ENCODE results near the gene TMEM109.
"Not testable (repeated sequence)": the region's sequence is repeated elsewhere in the genome, so short reads cannot be mapped to it uniquely, and the experiment has no call there.

The TMEM109 gene

DNA sequence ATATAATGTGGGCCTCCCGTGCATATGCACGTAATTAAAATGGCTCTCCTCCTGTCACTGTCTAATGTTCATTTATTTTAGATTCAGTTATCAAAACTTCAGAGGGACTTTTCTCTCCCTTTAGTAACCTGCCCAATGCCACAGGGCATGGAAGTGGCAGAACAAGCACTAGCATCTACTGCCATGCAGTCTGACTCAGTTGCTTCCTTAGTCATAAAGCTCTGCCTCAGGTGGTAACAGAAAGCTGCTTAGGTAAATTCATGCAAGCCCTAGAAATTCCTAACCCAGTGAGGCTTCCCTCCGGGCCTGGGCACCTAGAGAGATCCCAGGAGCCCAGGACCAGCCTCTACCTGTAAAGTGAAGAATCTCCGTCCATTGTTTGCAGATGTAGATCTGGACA, 16.5 kb upstream of the TMEM109 start:
- Mint-ChIP-seq H3K4me1 (ENCODE audit: low read depth) (peaks cover 10% of the 10 kb centered on the region), H3K4me3 (no peak overlapping the region), H3K27ac (no peak overlapping the region), H3K36me3 (ENCODE audit: low read depth) (peaks cover 98% of the 10 kb centered on the region), H3K27me3 (no peaks in the 10 kb centered on the region), H3K9me3 (no peaks in the 10 kb centered on the region)
- DNase-seq, result no peak

DNA sequence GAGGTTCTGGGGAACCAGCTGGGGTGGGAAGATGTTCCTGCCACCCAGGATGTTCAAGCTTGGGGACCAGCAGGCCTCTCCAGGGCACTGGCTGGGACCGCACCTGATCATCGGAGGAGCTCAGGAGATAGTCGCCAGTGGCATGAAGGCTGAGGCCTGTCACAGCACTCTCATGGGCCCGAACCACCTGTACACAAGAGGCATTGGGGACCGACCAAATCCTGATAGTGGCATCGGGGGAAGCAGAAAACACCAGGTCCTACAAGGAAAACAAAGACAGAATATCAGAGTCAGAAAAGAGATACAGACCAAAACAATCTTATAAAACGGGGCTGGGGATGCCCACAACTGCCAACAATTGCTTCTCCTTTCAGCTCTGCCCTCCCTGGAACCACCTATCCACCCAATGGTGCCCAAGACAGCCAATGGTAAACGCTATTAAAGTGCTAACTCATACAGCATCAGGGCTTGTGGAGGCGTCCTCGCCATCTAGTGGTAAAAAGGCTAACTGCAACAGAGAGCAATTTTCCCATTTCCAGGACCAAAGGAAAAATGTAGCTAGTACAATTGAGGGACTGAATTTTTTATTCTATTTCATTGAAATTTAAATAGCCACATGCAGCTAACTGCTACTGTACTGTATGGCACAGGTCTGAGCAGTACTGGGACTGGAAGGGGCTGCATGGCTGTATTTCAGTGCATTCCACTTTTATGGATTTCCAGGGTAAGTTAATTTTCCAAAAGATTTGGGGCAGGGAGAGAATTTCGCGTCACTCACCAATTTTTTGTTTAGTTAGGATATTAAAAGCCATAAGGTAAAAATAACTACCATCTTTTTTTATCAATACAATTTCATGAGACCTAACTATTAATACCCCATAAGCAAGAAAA, 14.7 kb upstream of the TMEM109 start:
- Mint-ChIP-seq H3K36me3 (ENCODE audit: low read depth) (peaks cover 99% of the 10 kb centered on the region), H3K27me3 (no peaks in the 10 kb centered on the region), H3K4me3 (no peak overlapping the region), H3K4me1 (ENCODE audit: low read depth) (peaks cover 27% of the 10 kb centered on the region), H3K9me3 (no peaks in the 10 kb centered on the region), H3K27ac (peak overlapping the region; percentile 70)
- no peak for DNase-seq

DNA sequence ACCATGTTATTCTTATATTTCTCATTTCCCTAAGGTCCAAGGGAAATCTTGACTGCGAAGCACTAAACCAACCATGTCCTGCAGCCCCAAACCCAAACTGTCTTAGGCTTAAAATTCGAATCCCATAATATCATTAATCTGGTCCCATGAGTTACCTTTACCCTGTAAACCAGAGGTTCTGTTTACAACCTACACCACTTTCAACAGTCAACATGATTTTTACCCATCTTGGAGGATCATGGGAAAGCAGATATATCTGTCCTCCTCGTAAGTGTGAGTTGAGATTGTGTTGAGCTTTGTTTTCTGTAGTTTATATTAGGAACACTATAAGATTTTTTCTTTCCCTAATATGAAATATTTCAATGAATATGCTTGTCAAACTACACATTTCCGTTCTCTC, 14.0 kb upstream of the TMEM109 start:
- H3K27ac Mint-ChIP-seq, result peak overlapping the region; percentile 48
- peaks cover 99% of the 10 kb centered on the region for H3K36me3 Mint-ChIP-seq (ENCODE audit: low read depth)
- H3K9me3 Mint-ChIP-seq, result no peaks in the 10 kb centered on the region

DNA sequence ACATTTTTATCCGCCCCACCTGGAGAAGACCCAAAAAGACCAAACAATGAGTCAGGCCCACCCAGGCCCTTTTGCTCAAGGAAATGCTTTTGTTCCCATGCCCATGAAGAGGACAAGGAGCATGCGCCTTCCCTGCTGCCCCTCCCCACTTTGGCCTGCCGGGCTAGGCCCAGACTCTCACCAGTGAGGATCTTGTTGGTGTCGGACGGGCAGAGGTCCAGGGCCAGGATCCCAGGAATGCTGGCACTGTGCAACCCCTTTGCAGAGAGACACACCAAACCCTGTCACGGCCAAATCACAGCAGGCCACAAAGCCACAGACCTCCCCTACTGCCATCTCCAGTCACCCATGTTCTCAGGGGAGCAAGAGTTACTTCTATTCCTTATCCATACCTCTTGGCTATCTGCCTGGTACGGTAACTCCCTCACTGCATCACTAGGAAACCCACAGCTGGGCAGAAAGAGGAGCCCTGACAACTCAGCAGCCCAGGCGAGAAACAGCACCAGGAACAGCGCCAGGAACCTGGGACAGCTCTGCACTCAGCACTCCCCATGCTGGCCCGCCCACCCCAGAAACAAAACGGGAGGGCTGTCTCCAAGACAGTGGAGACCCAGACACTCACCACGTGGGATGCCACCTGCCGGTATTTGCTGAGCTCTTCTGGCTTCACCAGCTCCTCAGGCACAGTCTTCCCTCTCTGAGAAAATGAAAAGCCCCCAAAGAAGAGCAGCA, 13.1 kb upstream of the TMEM109 start:
- Mint-ChIP-seq H3K9me3 (no peaks in the 10 kb centered on the region), H3K36me3 (ENCODE audit: low read depth) (peaks cover 99% of the 10 kb centered on the region), H3K4me1 (ENCODE audit: low read depth) (peaks cover 39% of the 10 kb centered on the region), H3K27me3 (no peaks in the 10 kb centered on the region), H3K4me3 (no peak overlapping the region), H3K27ac (peak overlapping the region; percentile 47)
- no peak for DNase-seq

More for the DNA sequence above, 14.0 kb upstream of the TMEM109 start:
- DNase-seq, result no peak
- H3K27me3 Mint-ChIP-seq, result no peaks in the 10 kb centered on the region
- no peak overlapping the region for H3K4me3 Mint-ChIP-seq
- H3K4me1 Mint-ChIP-seq (ENCODE audit: low read depth), result peaks cover 33% of the 10 kb centered on the region

DNA sequence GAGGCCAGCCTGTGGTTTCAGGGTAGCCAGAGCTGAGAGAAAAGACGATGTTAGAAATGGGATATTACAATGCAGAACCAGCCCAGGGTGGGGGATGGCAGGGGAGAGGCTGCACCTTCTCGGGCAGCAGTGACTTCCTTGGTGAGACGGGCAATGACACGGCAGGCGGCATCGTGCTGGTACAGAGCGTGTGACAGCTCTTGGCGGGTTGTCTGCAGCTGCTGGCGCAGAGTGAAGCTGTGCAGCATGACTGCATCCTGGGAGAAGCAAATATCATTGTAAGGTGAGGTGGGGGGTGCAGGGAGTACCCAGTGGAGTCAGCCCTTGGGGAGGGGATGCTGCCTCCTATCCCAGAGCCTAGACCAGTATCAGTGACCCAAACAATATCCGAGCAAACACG, 11.3 kb upstream of the TMEM109 start:
- H3K4me3 Mint-ChIP-seq, result no peak overlapping the region
- H3K4me1 Mint-ChIP-seq (ENCODE audit: low read depth), result peaks cover 44% of the 10 kb centered on the region
- peaks cover 86% of the 10 kb centered on the region for H3K36me3 Mint-ChIP-seq (ENCODE audit: low read depth)
- no peak for DNase-seq
- no peaks in the 10 kb centered on the region for H3K27me3 Mint-ChIP-seq
- peak overlapping the region; percentile 97 for H3K27ac Mint-ChIP-seq
- no peaks in the 10 kb centered on the region for H3K9me3 Mint-ChIP-seq

DNA sequence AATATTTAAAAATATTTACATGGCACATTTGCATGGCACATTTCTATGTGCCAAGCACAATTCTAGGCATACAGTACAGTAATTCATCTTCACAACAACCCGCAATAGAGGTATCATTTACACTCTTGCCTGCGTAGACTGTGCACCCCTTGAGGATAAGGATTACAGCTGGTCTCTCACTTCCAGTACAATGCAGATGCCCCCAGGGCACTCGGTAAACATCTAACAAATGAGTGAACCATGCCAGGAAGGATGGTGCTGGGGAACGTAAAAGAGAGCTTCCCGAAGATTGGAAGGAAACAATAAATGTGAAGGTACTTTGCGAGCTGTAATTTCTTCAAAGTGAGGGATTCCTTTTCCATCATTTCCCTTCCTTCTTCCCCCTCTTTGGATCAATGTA, 8.9 kb upstream of the TMEM109 start:
- Mint-ChIP-seq H3K36me3 (ENCODE audit: low read depth) (peaks cover 62% of the 10 kb centered on the region), H3K9me3 (no peaks in the 10 kb centered on the region), H3K27me3 (no peaks in the 10 kb centered on the region), H3K4me1 (ENCODE audit: low read depth) (peaks cover 39% of the 10 kb centered on the region), H3K27ac (peak overlapping the region; percentile 97), H3K4me3 (peak overlapping the region; percentile 85)
- no peak for DNase-seq

DNA sequence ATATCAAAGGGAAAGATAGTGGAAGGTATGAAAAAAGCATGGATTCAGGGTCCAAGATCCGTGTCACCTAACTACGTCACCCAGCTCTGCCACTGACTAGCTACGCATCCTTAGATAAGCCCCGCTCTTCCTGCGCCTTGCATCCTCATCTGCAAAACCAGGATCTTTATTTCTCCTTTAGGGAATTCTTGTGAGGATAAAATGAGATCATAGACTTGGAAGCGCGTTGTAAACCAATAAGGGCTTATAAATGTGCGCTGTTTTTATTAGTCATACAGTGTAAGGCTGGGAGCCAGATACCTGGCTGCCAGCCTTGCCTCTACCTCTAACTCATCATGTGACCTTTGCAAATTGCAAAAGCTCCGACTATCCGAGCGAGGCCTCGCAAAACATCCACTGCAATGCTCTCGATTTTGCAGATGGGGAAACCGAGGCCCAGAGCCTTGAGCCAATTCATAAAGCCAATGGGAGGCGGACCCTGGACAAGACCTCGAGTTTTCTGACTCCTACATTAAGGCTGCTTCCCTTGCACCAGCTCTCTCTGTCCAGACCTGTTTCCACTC, 8.3 kb upstream of the TMEM109 start:
- H3K9me3 Mint-ChIP-seq, result no peaks in the 10 kb centered on the region
- H3K27me3 Mint-ChIP-seq, result no peaks in the 10 kb centered on the region
- peaks cover 42% of the 10 kb centered on the region for H3K4me1 Mint-ChIP-seq (ENCODE audit: low read depth)
- DNase-seq, result no peak
- peaks cover 56% of the 10 kb centered on the region for H3K36me3 Mint-ChIP-seq (ENCODE audit: low read depth)
- H3K4me3 Mint-ChIP-seq, result peak overlapping the region; percentile 85
- peak overlapping the region; percentile 97 for H3K27ac Mint-ChIP-seq

DNA sequence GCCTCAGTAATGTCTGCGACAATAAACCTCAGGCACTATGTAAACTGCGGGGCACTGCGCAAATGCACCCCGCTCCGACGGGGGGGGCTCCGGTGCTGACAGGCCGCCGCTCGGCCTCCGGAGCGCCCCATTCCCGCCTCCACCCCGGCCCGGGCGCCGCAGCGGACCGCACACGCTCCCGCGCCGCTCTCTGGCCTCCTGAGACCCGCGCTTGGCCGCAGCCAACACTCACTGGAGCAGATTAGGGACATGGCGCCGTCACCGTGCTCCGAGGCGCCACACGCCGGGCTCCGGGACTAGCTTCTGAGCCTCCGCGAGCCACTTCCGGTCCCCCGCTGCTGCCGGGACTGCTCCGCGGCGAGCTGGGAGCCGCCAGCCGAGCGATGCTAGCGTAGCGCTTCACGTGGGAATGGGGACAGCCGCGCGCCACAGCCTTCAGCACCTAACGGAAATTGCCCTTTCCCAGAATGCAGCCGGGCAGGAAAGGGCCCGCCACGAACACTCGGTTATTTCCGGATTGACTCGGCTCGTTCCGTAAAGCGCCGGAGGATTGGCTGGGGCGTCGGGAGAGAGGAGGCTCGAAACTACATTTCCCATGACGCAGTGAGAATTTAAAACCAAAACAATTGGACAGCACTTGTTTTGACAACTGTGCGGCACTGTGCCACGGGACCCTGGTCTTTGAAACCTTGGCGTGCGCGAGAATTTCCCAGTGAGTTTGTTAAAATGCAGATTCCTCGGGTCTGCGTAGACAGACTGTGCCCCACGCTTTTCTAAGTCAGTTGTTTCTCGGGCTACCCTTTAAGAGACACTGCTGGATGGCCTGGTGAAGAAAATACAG, 7.6 kb upstream of the TMEM109 start, which contains the start of gene PRPF19:
Gene PRPF19 (minus strand): TSS at position 454 of the 841 bp plus-strand sequence. CDS start 203 bp downstream, at position 251.
- peak within 1 kb of the TSS; percentile 85 for H3K4me3 Mint-ChIP-seq
- H3K9me3 Mint-ChIP-seq, result no peaks in the 10 kb centered on the region
- peaks cover 48% of the 10 kb centered on the region for H3K36me3 Mint-ChIP-seq (ENCODE audit: low read depth)
- peak within 1 kb of the TSS; percentile 97 for H3K27ac Mint-ChIP-seq
- H3K27me3 Mint-ChIP-seq, result no peaks in the 10 kb centered on the region
- H3K4me1 Mint-ChIP-seq (ENCODE audit: low read depth), result peaks cover 49% of the 10 kb centered on the region
- peak; percentile 99 for DNase-seq

DNA sequence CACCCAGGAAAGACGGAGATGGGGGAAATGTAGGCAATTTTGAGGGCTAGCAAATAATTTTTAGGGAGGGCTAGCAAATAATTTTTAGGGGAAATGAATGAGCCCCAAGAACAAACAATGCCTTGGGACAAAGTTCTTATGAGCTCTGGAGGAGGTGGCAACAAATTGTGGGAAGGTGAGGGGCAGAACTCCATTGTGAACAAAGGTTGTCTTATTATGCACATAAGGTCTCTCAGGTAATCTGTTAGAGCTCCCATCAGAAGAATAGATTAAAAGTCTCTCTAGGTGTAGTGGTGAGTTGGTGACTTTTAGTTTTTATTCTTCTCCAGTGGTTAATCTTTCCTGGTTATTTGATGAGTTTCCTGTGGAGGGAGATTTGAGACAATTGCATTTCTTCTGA, 5.2 kb upstream of the TMEM109 start:
- Mint-ChIP-seq H3K27me3 (no peaks in the 10 kb centered on the region), H3K9me3 (no peaks in the 10 kb centered on the region), H3K36me3 (ENCODE audit: low read depth) (peaks cover 24% of the 10 kb centered on the region), H3K27ac (no peak overlapping the region), H3K4me3 (no peak overlapping the region), H3K4me1 (ENCODE audit: low read depth) (peaks cover 60% of the 10 kb centered on the region)
- DNase-seq, result no peak

DNA sequence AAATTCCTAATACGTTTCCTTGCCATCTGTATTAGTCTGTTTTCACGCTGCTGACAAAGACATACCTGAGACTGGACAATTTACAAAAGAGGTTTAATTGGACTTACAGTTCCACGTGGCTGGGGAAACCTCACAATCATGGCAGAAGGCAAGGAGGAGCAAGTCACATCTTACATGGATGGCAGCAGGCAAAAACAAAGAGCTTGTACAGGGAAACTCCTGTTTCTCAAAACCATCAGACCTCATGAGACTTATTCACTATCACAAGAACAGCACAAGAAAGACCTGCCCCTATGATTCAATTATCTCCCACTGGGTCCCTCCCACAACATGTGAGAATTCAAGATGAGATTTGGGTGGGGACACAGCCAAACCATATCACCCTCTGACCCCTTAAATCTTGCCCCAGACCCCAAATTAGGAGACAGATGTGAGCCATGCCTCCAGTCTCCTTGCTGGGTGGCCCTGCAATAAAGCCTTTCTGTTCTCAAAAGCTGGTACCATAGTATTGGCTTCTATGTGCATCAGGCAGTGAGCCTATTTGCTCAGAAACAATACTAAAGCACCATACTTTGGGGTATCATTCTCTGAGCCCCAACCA, 4.2 kb upstream of the TMEM109 start:
- H3K27me3 Mint-ChIP-seq, H3K4me3 Mint-ChIP-seq, H3K9me3 Mint-ChIP-seq, H3K27ac Mint-ChIP-seq, DNase-seq: not testable (repeated sequence)
- Mint-ChIP-seq H3K36me3 (ENCODE audit: low read depth) (peaks cover 18% of the 10 kb centered on the region), H3K4me1 (ENCODE audit: low read depth) (peaks cover 54% of the 10 kb centered on the region)

DNA sequence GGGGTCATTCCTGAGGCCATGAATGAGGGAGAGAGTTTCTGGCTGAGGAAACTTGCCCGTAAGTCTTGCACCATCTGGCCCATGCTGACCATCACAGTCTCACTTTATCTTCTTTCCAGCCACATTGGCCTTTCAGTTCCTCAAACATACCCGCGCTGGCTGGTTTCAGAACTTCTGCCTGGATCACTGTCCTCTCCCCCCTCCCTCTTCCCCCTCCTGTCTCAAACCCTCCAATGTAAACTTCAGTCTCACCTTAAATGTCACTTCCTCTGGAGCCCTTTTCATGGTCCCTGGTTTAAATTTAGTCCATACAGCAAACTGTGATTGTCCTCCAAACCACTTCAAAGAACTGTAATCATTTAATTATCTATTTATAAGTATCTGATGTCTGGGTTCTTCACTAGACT, 3.7 kb upstream of the TMEM109 start:
- H3K27ac Mint-ChIP-seq, result no peak overlapping the region
- no peak overlapping the region for H3K4me3 Mint-ChIP-seq
- no peaks in the 10 kb centered on the region for H3K27me3 Mint-ChIP-seq
- DNase-seq, result no peak
- H3K9me3 Mint-ChIP-seq, result no peaks in the 10 kb centered on the region
- H3K4me1 Mint-ChIP-seq (ENCODE audit: low read depth), result peaks cover 54% of the 10 kb centered on the region
- H3K36me3 Mint-ChIP-seq (ENCODE audit: low read depth), result peaks cover 18% of the 10 kb centered on the region

DNA sequence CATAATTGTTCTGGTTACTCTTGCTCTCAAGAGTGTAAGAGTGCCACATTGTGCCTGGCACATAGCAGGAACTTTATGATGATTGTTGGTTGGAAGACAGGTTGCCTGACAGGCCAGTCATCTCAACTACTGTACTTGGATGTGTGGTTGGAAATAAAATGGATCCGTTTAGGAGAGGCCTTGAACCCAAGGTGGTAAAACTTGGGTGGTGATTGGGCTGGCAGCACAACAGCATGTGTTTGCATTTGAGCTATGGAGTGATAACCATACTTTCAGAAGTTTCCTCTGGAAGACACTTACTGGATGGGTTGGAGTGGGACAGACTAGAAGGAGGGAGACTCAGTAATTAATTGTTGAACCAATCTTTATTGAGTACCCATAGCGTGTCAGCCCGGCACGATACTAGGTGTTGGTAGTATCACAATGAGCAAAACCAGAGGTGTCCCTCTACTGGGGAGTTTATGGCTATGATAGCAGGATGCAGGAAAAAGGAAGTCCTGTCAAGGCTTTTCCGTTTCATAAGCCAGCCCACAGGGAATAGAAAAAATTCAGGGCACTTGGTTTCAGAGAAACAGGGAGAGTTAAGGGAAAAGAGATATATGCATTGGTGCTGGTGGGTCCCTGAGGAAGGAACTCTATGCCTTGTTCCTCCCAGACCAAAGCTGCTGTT, 3.1 kb upstream of the TMEM109 start:
- H3K4me1 Mint-ChIP-seq (ENCODE audit: low read depth), result peaks cover 57% of the 10 kb centered on the region
- H3K36me3 Mint-ChIP-seq (ENCODE audit: low read depth), result peaks cover 17% of the 10 kb centered on the region
- DNase-seq, result peak; percentile 13
- H3K27ac Mint-ChIP-seq, result no peak overlapping the region
- H3K4me3 Mint-ChIP-seq, result no peak overlapping the region
- no peaks in the 10 kb centered on the region for H3K9me3 Mint-ChIP-seq
- no peaks in the 10 kb centered on the region for H3K27me3 Mint-ChIP-seq

DNA sequence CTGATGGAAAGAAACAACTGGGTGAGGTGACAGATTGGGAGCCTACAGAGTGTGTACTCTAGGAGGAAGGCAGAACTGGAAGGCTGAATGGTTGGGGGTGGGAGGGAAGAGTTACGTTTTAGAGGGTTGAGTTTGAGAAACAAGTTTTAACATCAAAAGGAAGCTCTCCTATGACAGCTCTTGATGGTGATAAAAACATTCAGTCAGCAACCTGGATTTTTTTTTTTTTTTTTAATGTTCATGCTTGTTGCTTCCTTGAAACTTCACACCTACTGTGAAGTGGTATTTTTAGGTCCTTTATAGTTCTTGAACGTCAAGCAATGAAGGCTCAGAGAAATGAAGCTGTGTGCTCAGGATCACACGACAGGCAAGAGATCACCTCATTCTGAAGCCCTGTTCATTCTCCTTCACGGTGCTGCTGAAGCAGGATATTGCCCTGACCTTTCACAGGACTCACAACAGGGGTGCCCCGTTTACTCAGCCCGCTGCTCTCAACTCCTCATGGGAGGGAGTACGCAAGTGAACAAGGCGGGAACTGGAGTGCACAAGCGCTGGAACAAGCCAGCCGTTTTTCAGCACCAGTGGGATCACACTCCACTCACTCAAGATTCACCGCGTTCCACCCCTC, 1.6 kb upstream of the TMEM109 start:
- H3K9me3 Mint-ChIP-seq, result no peaks in the 10 kb centered on the region
- H3K27ac Mint-ChIP-seq, result peak overlapping the region; percentile 99
- no peaks in the 10 kb centered on the region for H3K27me3 Mint-ChIP-seq
- peak overlapping the region; percentile 94 for H3K4me3 Mint-ChIP-seq
- H3K36me3 Mint-ChIP-seq (ENCODE audit: low read depth), result peaks cover 27% of the 10 kb centered on the region
- peak; percentile 53 for DNase-seq
- peaks cover 63% of the 10 kb centered on the region for H3K4me1 Mint-ChIP-seq (ENCODE audit: low read depth)

Measured in activated T-cell treated with anti-CD3 and anti-CD28 coated beads, Interleukin-2, amount 50 U/mL, for 24 hours (primary cell).